G401 (cell line): ENCODE results near the gene GEN1. TPM values are rescaled to one million over a fixed set of nuclear protein-coding genes. Genes with fewer than 3 reads are reported as not detected.
A peak's percentile ranks its signal among the peaks of the same experiment; 100 is the strongest.
"Not testable (repeated sequence)": the region's sequence is repeated elsewhere in the genome, so short reads cannot be mapped to it uniquely, and the experiment has no call there.

ENCODE experiments used
- DNase-seq: peaks from one replicate; pipeline ENCODE4 v3.0.0-alpha.2; 2015; ENCODE audit warnings: low spot score
- in situ Hi-C: cut with HindIII; loops from 2 replicates; pipeline ENCODE4 v1.10.0; 2016; ENCODE audit warnings: low sequenced_read_pairs, mixed read lengths
- total RNA-seq: library from RNA; depleted of rRNA; stranded (reverse); fragments of >200 nt; shearing (Covaris generic); gene quantifications from 2 replicates; pipeline ENCODE4 v1.2.3, GENCODE V29; 2014; rRNA removed

The GEN1 gene
- total RNA-seq, 1 experiment from 2014 or later: 15.9 TPM

- DNase-seq: no peak
- in situ Hi-C loops: no loop called here
Measured at GRCh38 chr2:17816396-17817245, 62.7 kb downstream of the GEN1 start, which contains the start of gene MSGN1. TSS of gene MSGN1 (plus strand) at chr2:17816460. CDS start at chr2:17816519, 59 bp downstream.

DNA sequence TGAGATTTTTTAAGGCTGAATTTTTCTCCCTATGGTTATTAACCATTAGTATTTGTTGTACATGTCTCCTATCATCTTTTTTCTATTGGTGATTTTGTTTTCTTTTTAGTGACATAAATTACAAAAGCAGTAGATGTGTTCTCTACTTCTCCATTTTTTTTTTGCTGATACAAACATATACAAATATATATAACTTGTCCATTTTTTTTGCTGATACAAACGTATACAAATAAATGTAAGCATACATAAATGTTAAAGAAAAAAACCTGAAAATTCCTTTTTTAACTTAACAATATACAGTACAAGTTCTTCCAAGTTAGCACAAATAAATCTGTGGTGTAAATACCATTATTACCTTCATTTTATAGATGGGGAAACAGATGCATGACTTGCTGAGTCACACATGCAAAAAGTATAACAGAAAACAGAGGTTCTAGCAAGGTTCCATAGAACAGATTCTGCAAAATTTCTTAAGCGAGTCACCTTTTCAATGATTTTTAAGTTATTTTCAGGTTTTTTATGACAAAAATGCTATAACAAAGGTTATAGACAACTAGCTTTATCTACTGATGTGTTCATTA lies 64.4 kb downstream of the GEN1 start:
- in situ Hi-C loops: no loop called here
- no peak for DNase-seq

DNA sequence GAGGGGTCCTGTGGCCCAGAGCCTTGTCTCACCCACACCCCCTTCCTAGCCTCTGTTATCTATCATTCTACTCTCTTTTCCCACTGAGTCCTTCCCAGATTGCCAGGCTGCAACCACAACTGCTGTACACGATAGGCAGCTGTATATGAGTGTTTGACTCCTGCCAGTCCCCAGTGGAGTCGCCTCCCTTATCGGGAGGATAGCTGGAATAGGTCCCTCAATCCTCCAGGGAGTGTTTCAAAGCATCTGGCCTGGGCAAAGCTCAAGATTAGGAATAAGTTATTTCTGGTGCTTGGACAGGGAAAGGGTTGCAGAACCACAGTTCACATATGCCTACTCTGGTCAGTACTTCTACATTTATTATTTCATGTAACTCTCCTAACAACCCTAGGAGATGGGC lies 67.1 kb downstream of the GEN1 start:
- no peak for DNase-seq
- in situ Hi-C loops: no loop called here

DNA sequence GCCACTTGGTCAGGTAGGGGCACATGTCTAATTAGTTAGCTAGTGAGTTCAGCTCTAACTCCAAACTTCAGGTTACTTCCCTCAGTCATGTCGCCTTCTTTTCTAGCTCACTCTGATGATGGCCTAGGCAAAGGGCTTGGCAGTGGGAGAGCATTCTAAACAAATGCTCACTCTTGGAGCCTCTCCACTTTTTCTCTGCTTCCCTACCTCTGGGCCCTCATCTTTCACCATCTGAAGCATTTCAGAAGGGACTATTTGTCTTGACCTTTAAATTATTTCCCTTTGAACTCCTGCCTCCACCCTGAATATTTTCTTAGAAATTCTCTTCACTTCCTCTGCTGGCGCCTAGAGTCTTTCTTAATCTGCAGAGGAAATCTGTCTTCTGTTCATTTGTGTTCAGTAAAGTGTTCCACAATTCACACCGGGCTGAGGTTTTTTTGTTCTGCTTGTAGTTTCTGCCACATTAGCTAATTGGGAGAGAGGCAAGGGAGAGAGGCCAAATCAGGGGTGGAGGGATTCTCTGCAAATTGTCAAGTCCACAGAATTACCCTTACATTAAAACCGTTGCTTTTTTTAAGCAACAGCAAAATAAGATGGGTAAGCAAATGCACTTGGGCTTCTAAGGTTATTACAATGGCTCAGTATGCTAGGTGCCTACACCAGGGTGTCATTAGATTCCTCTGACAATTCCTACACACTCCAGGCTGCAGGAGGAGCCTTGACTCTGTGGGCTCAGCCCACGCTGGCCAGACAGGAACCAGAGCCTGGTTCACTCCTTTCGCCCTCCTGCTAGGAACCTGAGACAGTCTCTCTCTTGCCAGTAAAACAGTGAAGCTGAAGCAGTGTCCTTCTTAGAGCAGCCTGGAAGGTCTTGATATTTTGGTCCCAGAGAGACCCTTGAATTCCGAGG lies 67.9 kb downstream of the GEN1 start:
- in situ Hi-C loops: no loop called here
- no peak for DNase-seq

DNA sequence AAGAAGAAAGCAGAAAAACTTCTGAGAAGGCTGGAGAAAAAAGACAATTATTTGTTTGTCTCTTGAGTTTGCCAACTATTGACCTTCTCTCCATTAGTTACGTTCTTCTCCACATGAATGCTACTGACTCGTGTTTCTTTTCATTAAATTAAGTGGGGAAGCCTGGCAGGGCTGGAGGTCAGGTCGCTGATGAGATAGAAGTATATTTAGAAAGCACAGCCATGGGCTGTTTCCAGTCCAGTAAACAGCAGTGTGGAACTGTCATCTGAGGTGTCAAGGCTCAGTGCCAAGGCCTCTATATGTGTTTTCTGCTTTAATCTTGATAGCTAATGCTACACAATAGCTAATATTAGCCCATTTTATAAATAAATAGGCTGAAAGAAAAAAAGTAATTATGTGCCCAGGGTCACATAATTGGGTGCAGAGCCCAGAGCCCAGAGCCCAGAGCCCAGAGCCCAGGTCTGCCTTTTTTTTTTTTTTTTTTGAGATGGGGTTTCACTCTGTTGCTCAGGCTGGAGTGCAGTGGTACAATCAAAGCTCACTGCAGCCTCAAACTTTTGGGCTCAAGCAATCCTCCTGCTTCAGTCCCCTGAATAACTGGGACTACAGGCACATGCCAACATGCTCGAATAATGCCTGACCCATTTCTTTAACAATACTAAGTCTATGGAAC lies 68.6 kb downstream of the GEN1 start:
- no peak for DNase-seq
- in situ Hi-C loops: no loop called here

- in situ Hi-C loops, DNase-seq: not testable (repeated sequence)
Measured at GRCh38 chr2:17823646-17824045, 69.7 kb downstream of the GEN1 start.

DNA sequence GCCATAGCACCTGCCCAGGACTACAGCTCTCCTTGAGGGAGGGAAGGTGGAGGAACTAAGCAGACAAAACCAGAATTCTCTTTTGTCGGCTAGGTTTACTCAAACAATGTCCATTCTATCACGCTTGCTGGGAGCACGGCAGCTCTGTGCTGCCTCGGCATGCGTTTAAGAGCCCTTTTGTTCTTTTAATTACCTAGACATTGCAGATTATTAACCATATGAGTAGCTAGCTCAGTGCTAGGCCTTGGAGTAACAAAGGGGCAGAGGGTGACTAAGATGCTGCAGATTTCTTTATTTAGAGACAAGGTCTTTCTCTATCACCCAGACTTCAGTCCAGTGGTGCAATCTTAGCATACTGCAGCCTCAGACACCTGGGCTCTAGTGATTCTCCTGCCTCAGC lies 73.4 kb downstream of the GEN1 start:
- in situ Hi-C loops: no loop called here
- no peak for DNase-seq

DNA sequence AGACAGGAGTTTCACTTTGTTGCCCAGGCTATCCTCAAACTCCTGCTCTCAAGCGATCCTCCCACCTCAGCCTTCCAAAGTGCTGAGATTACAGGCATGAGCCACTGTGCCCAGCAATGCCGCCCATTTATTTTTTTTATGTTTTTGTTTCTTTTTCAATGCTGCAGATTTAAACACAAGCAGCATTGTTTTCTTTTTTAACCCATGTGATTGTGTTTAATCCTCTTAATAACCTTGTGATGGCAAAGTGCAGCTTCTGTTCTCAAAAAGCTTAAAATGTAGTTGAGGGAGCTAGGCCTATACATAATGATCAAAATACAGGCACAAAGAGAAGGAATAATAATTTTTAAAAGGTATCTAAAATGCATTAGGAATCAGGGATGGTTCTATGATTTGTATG lies 73.8 kb downstream of the GEN1 start:
- no peak for DNase-seq
- in situ Hi-C loops: no loop called here

DNA sequence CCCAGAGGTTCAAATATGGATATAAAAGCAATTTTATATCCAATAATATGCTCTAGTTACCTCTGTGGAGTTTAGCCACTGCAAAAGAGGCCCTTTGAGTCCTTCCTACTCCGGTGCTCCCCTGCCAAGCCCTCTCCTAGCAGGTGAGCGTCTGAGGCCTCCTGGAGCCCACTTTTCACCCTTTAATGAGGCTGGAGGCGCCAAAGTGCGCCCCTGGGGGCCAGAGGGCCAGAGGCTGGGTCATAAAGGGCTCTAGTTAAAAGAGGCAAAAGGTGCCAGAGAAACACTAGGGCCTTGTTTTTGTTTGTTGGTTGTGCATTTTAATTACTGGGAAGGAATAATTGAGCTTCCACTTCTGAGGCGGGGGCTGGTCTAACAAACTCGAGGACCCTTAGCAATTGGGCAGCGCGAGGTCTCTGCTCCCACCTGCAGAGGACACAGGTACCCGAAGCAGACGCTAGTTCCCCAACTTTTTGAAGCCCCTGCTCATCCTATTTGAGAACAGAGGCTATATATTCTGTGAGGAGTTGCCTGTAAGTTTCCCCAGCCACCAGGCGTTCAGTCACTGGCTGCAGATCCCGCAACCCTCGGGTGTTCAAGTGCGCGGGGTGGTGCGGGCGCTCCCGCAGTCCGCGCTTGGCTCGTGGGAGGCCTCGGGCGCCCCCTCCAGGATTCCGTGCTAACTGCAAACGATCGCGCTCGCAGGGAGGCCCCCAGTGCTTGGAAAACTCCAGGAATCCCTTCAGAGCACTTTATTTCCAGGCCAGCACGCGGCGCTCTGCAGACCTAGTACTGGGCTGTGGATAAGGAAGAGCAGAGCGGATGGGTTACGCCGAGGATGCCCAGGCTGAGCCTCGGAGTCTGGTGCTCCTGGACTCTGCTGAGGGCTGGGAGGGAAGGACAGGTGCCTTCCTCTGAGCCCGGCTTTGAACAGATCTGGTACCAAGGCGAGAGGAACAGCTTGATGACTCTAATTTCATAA lies 76.4 kb downstream of the GEN1 start:
- DNase-seq: peak; percentile 42
- in situ Hi-C loops: no loop called here

GRCh38 chr2:17835516-17835915 lies 81.6 kb downstream of the GEN1 start:
- in situ Hi-C loops: no loop called here
- no peak for DNase-seq

Other genes starting within 250 kb of the GEN1 start
- gene RAD51AP2, start 235.7 kb upstream of the GEN1 start, total RNA-seq: not detected in 2 replicates
- gene VSNL1, start 213.4 kb upstream of the GEN1 start, total RNA-seq: not detected in 2 replicates
- gene SMC6, start 328 bp upstream of the GEN1 start, total RNA-seq: 16.1 and 32.7 TPM in 2 replicates
- 0.44 TPM in 1 of 2 replicates, not detected in the other for gene MSGN1, start 62.3 kb downstream of the GEN1 start, total RNA-seq
- not detected in 2 replicates for gene KCNS3, start 124.5 kb downstream of the GEN1 start, total RNA-seq